Effector CD8-positive, alpha-beta T cell (primary cell): Measurements from ENCODE around the gene KRTAP10-11.

ENCODE experiments used
- DNase-seq: peaks from one replicate; lab custom pipeline; 2025; lab: John Stamatoyannopoulos, UW

KRTAP10-11 gene

DNA sequence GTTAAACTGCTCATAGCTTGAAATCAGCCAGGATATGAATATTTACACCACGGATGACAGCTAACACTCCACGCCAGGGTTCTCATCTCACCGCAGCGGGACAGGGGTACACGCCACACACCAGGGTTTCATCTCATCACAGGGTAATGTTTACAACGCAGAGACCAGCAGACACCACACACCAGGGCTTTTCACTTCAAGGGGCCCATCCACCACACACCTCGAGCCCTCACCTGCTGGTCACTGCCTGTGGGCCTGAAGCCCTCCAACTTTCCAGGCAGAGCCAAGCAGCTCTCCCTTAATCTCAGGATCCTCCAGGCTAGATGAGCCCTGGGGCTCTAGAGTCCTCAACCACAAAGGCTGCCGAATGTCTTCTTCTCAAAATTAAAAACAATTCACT, 49.4 kb downstream of the KRTAP10-11 start:
- DNase-seq: no peak

DNA sequence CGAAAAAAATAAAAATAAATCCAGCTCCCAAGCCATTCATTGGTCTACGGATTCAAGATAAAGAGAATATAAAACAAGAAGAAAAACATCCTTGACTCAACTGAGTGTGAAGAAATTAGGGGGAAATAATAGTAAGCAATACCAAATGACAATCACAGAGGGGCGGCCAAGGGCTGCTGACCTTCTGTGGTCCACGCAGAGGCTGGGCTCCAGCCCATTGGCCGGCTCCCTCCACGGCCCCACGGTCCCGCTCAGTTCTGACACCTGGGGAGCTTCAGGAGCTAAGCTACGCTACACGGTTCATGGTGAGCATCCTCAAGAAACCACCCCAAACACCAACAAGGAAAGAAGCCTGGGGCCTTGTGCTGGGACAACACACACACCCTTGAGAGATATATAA, 50.4 kb downstream of the KRTAP10-11 start:
- DNase-seq: no peak
